ENCODE measurements around the gene SLC16A8. TPM values are rescaled to one million over a fixed set of nuclear protein-coding genes. Genes with fewer than 3 reads are reported as not detected.
"Not testable (repeated sequence)": the region's sequence is repeated elsewhere in the genome, so short reads cannot be mapped to it uniquely, and the experiment has no call there.

The SLC16A8 gene
- polyA plus RNA-seq, 3 donors = not detected

DNA sequence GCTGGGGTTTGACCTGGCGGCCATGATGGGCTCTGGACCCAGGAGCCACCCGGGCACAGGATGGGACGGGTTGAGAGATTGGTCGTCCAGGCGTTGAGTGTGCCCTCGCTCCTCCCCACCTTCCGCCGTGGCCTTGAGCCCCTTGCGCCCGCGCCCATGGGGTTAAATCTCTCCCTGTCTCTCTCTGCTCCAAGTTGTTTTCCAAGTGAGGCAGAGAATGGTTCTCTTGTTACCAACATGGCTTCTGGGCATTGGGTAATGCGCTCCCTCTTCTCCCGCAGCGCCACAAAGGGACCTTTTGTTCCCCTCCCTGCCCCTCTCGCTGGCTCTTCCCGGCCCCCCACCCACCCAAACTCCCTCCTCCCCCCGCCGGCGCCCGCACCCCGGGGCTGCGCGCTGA, 45.6 kb downstream of the SLC16A8 start:
- H3K4me1 Mint-ChIP-seq = peaks cover 40% of the 10 kb centered on the region
- no peak overlapping the region for H3K4me3 Mint-ChIP-seq
- no peak overlapping the region for H3K4me3 ChIP-seq (replicated peaks in 1 of 3; ENCODE audit: low read depth in 2 of 3, low read length in 3 of 3)
- H3K27ac ChIP-seq (ENCODE audit: low read depth in 1 of 2, low read length in 2 of 2) = no peak overlapping the region
- peaks cover 34 to 40% of the 10 kb centered on the region in 2 donors for H3K4me1 ChIP-seq (ENCODE audit: control insufficient read depth in 1 of 2, insufficient read depth in 2 of 2, low read length in 2 of 2)
- peaks cover 0 to 2% (median 0%) of the 10 kb centered on the region in 7 donors for H3K9me3 Mint-ChIP-seq
- TF ChIP-seq CTCF (IDR thresholded peaks at IDR 0.05) = no peak
- H3K9me3 ChIP-seq (replicated peaks in 1 of 2; ENCODE audit: control insufficient read depth in 1 of 2, insufficient read depth in 1 of 2, low read length in 2 of 2) = no peaks in the 10 kb centered on the region
- no peak overlapping the region for H3K27ac Mint-ChIP-seq
- no peak overlapping the region for H3K9ac ChIP-seq (ENCODE audit: insufficient read depth, low read length, poor library complexity, severe bottlenecking)
- no peaks in the 10 kb centered on the region for H4K20me1 ChIP-seq (ENCODE audit: insufficient read depth, low read length)
- peaks cover 0 to 3% (median 2%) of the 10 kb centered on the region in 3 donors for H3K27me3 Mint-ChIP-seq (ENCODE audit: low read depth in 3 of 3)
- H2AFZ ChIP-seq (ENCODE audit: insufficient read depth, low read depth, low read length, poor library complexity, severe bottlenecking) = no peak overlapping the region
- DNase-seq = no peak
- no peaks in the 10 kb centered on the region for H3K36me3 Mint-ChIP-seq
- H3K27me3 ChIP-seq (ENCODE audit: control insufficient read depth in 2 of 2, insufficient read depth in 2 of 2, low read length in 2 of 2) = no peaks in the 10 kb centered on the region
- intact Hi-C loops (cut with micrococcal nuclease) = no loop called here
- WGBS (ENCODE audit: insufficient coverage) = 98% methylated on average over 12 of the region's 23 CpGs
- no peak overlapping the region for H3K4me2 ChIP-seq (replicated peaks; ENCODE audit: extremely low read depth, low read length, poor library complexity, severe bottlenecking)
- no peaks in the 10 kb centered on the region for H3K79me2 ChIP-seq (ENCODE audit: insufficient read depth, low read length)
- H3K36me3 ChIP-seq (replicated peaks in 1 of 2; ENCODE audit: control insufficient read depth in 1 of 2, insufficient read depth in 2 of 2, low read length in 2 of 2) = no peaks in the 10 kb centered on the region

GRCh38 chr22:38037367-38038150, 46.4 kb downstream of the SLC16A8 start:
- DNase-seq; H3K27me3 ChIP-seq (ENCODE audit: control insufficient read depth in 2 of 2, insufficient read depth in 2 of 2, low read length in 2 of 2); H3K4me3 Mint-ChIP-seq; H3K4me3 ChIP-seq (replicated peaks in 1 of 3; ENCODE audit: low read depth in 2 of 3, low read length in 3 of 3); H3K27me3 Mint-ChIP-seq (ENCODE audit: low read depth in 3 of 3); H3K79me2 ChIP-seq (ENCODE audit: insufficient read depth, low read length); H3K36me3 Mint-ChIP-seq; H3K27ac Mint-ChIP-seq; H3K4me2 ChIP-seq (replicated peaks; ENCODE audit: extremely low read depth, low read length, poor library complexity, severe bottlenecking); H2AFZ ChIP-seq (ENCODE audit: insufficient read depth, low read depth, low read length, poor library complexity, severe bottlenecking); intact Hi-C loops (cut with micrococcal nuclease); H3K27ac ChIP-seq (ENCODE audit: low read depth in 1 of 2, low read length in 2 of 2); H3K9me3 Mint-ChIP-seq; H3K9me3 ChIP-seq (replicated peaks in 1 of 2; ENCODE audit: control insufficient read depth in 1 of 2, insufficient read depth in 1 of 2, low read length in 2 of 2); H3K36me3 ChIP-seq (replicated peaks in 1 of 2; ENCODE audit: control insufficient read depth in 1 of 2, insufficient read depth in 2 of 2, low read length in 2 of 2); H4K20me1 ChIP-seq (ENCODE audit: insufficient read depth, low read length); H3K9ac ChIP-seq (ENCODE audit: insufficient read depth, low read length, poor library complexity, severe bottlenecking): not testable (repeated sequence)
- peaks cover 34 to 39% of the 10 kb centered on the region in 2 donors for H3K4me1 ChIP-seq (ENCODE audit: control insufficient read depth in 1 of 2, insufficient read depth in 2 of 2, low read length in 2 of 2)
- 76% methylated on average over 5 of the region's 13 CpGs for WGBS (ENCODE audit: insufficient coverage)
- H3K4me1 Mint-ChIP-seq = peaks cover 36% of the 10 kb centered on the region
